Fibroblast of pulmonary artery (primary cell): Measurements from ENCODE around the gene LARGE1.

ENCODE experiments used
- DNase-seq: peaks from one replicate; pipeline ENCODE4 v3.0.0-alpha.2; 2010; ENCODE audit warnings: low read depth
- H3K4me3 ChIP-seq: replicated peaks from 2 replicates; pipeline ENCODE4 v1.5.1; 2011; ENCODE audit warnings: low read depth, mild to moderate bottlenecking, control low read depth, low read length, moderate library complexity
- CTCF ChIP-seq: IDR thresholded peaks from 2 replicates; pipeline ENCODE4 v1.5.1; 2011; ENCODE audit warnings: mild to moderate bottlenecking, control low read depth, low read length, inconsistent platforms; ENCODE audit errors: missing control alignments

Gene LARGE1

DNA sequence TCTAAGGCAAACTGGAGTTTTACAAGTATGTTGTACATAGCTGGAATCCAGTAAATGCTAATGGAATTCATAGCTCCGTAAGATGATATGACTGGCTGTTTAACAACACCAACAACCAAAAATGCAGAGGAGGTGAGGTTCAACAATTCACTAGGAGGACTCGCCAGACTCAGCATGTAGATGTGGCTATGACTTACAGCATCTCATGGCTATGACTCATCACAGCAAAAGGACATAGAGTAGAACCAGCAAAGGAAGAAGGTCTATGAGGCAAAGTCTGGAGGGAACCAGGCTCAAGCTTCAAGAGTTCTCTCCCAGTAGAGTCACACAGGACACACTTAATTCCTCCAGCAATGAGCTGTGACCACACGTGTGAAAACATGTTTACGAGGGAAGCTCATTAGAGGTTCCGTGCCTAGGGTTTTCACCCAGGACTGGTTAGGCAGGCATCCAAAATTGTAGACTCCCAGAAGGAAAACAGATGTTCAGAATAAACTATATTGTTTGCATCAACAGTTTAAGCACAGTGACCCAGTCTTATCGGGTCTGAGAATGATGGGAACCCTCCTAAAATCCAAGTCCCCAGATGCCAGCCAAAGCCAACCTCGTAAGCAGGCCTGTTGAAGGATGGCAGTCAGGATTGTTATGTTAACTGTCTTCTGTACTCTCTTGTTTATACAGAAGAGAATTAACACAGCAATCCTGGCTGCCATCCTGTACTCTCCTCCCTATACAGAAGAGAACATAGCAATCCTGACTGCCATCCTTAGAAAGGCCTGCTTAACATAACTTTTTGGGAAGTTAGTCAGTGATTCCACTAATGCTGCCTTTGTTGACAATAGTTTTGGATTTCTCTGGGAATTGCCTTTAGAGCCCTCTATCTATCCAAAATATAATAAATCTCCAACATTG, 116.6 kb downstream of the LARGE1 start:
- no peak overlapping the region for H3K4me3 ChIP-seq

GRCh38 chr22:33798401-33798800, 121.9 kb downstream of the LARGE1 start:
- no peak for DNase-seq
- TF ChIP-seq CTCF: no peak
- no peak overlapping the region for H3K4me3 ChIP-seq

More for the DNA sequence above, 116.6 kb downstream of the LARGE1 start:
- TF ChIP-seq CTCF: no peak
- DNase-seq: peak; percentile 88

DNA sequence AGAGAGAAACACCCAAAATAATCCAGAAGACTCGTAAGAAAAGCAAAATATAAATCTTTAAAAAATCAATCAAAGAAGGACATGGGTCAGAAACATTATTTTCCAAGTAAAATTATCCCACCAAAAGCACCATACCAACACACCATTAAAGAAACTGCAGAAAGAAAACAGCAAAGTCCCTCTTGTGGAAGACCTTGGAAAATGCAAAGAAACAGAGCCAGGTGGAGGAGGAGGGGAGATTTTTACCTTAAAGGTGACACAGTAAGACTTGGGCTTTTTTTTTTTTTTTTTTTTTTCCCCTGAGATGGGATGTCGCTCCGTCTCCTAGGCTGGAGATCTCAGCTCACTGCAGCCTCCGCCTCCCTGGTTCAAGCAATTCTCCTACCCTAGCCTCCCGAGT, 123.8 kb downstream of the LARGE1 start:
- H3K4me3 ChIP-seq: no peak overlapping the region
- no peak for TF ChIP-seq CTCF
- no peak for DNase-seq

DNA sequence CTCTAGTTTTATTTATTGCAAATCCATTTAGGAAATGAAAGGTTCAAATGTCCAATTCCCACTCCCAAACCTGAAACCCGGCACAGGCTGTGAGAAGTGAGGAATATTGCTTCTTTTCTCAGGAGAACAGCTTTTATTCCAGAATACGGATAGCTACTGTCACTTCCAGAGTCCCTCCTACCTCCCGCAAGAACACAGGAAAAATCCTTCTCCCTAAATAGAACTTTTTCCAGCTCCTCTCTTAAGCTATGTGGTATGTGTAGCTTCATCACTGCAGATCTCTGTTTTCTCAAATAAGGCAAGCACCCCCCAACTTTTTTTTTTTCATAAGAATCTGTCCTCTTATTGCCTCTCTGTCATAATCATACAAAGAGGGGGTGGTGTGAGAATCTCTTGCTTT, 126.8 kb downstream of the LARGE1 start:
- TF ChIP-seq CTCF: no peak
- no peak for DNase-seq
- H3K4me3 ChIP-seq: no peak overlapping the region

- no peak for TF ChIP-seq CTCF
Measured at GRCh38 chr22:33792832-33793231, 127.4 kb downstream of the LARGE1 start.

GRCh38 chr22:33789690-33790253, 130.5 kb downstream of the LARGE1 start:
- DNase-seq: no peak
- no peak overlapping the region for H3K4me3 ChIP-seq
- no peak for TF ChIP-seq CTCF

More at GRCh38 chr22:33792832-33793231, 127.4 kb downstream of the LARGE1 start:
- no peak for DNase-seq
- no peak overlapping the region for H3K4me3 ChIP-seq
